ENCODE measurements around the gene HMCES. TPM values are rescaled to one million over a fixed set of nuclear protein-coding genes. Genes with fewer than 3 reads are reported as not detected.
"Not testable (repeated sequence)": the region's sequence is repeated elsewhere in the genome, so short reads cannot be mapped to it uniquely, and the experiment has no call there.

The HMCES gene
- polyA plus RNA-seq, 4 donors: 37.8 to 53.5 (median 50.3) TPM

- DNase-seq (ENCODE audit: low read depth in 4 of 4, low spot score in 3 of 4): no peak
Observed at GRCh38 chr3:129343643-129344360, 65.1 kb downstream of the HMCES start.

GRCh38 chr3:129344540-129345220 is 66.0 kb downstream of the HMCES start:
- DNase-seq (ENCODE audit: low read depth in 4 of 4, low spot score in 3 of 4): no peak

- no peak for DNase-seq (ENCODE audit: low read depth in 4 of 4, low spot score in 3 of 4)
Observed at GRCh38 chr3:129345281-129345680, 66.6 kb downstream of the HMCES start.

- no peak for DNase-seq (ENCODE audit: low read depth in 4 of 4, low spot score in 3 of 4)
Observed at GRCh38 chr3:129345971-129346370, 67.3 kb downstream of the HMCES start.

- DNase-seq (ENCODE audit: low read depth in 4 of 4, low spot score in 3 of 4): peak in 1 of 4 donors; percentile 16
Observed at GRCh38 chr3:129346695-129347457, 68.2 kb downstream of the HMCES start.

GRCh38 chr3:129347458-129347845 is 68.8 kb downstream of the HMCES start:
- no peak for DNase-seq (ENCODE audit: low read depth in 4 of 4, low spot score in 3 of 4)

GRCh38 chr3:129348734-129349133 is 70.1 kb downstream of the HMCES start:
- DNase-seq (ENCODE audit: low read depth in 4 of 4, low spot score in 3 of 4): no peak

- DNase-seq (ENCODE audit: low read depth in 4 of 4, low spot score in 3 of 4): not testable (repeated sequence)
Observed at GRCh38 chr3:129349169-129349568, 70.5 kb downstream of the HMCES start.

GRCh38 chr3:129349791-129350190 is 71.1 kb downstream of the HMCES start:
- no peak for DNase-seq (ENCODE audit: low read depth in 4 of 4, low spot score in 3 of 4)

GRCh38 chr3:129352045-129352444 is 73.4 kb downstream of the HMCES start:
- no peak for DNase-seq (ENCODE audit: low read depth in 4 of 4, low spot score in 3 of 4)

GRCh38 chr3:129352650-129353588 is 74.2 kb downstream of the HMCES start:
- no peak for DNase-seq (ENCODE audit: low read depth in 4 of 4, low spot score in 3 of 4)

GRCh38 chr3:129353589-129353941 is 74.9 kb downstream of the HMCES start:
- DNase-seq (ENCODE audit: low read depth in 4 of 4, low spot score in 3 of 4): no peak

Other genes starting within 250 kb of the HMCES start
- gene GP9, start 218.1 kb upstream of the HMCES start, polyA plus RNA-seq (ENCODE audit: insufficient read length in 4 of 4): 1 to 10 TPM in 1 of 4 donors, under 1 TPM in 3; 0.33 to 2.4 (median 0.58) TPM
- gene RAB43, start 157.1 kb upstream of the HMCES start, polyA plus RNA-seq (ENCODE audit: insufficient read length in 4 of 4): 1 to 10 TPM; 2.0 to 6.7 (median 3.1) TPM
- 10 to 100 TPM; 46.5 to 59.7 (median 48.7) TPM for gene ISY1, start 117.8 kb upstream of the HMCES start, polyA plus RNA-seq (ENCODE audit: insufficient read length in 4 of 4)
- 100 to 1,000 TPM; 339 to 443 (median 395) TPM for gene CNBP, start 95.0 kb upstream of the HMCES start, polyA plus RNA-seq (ENCODE audit: insufficient read length in 4 of 4)
- 100 to 1,000 TPM; 150 to 170 (median 154) TPM for gene COPG1, start 29.3 kb upstream of the HMCES start, polyA plus RNA-seq (ENCODE audit: insufficient read length in 4 of 4)
- 1 to 10 TPM in 3 of 4 donors, under 1 TPM in 1; 0.55 to 5.6 (median 3.7) TPM for gene EFCAB12, start 149.8 kb downstream of the HMCES start, polyA plus RNA-seq (ENCODE audit: insufficient read length in 4 of 4)
- 10 to 100 TPM; 40.7 to 54.8 (median 47.2) TPM for gene MBD4, start 161.1 kb downstream of the HMCES start, polyA plus RNA-seq (ENCODE audit: insufficient read length in 4 of 4)
- gene IFT122, start 161.4 kb downstream of the HMCES start, polyA plus RNA-seq (ENCODE audit: insufficient read length in 4 of 4): 10 to 100 TPM; 27.9 to 62.2 (median 55.3) TPM
- gene RHO, start 249.8 kb downstream of the HMCES start, polyA plus RNA-seq (ENCODE audit: insufficient read length in 4 of 4): under 1 TPM in 2 of 4 donors, not detected in 2; 0.09 to 0.14 TPM